Measurements from ENCODE around the gene ADAT1.

DNA sequence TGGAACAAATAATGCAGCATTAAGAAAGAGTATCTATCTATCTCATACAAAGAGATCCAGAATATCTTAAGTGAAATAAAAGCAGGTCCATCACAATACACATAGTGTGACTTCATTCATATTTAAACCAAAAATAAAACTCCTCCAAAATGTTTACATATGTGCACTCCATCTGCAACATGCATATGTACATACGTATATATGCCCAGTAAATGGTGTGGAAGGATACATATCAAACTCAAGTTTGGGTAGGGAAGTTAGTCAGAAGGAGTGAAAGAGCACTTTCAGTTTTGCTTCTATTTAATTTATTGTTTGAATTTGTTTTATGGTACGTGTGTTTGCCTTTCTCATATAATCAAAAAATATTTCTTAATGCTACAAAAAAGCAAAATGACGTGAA, 12.0 kb upstream of the ADAT1 start:
- TF ChIP-seq TCF12 (IDR thresholded peaks at IDR 0.05) (no peak), GABPA (IDR thresholded peaks at IDR 0.05; ENCODE audit: low read depth) (no peak), RAD21 (IDR thresholded peaks at IDR 0.05; ENCODE audit: low read length) (no peak), EZH2phosphoT487 (IDR thresholded peaks at IDR 0.05; ENCODE audit: borderline replicate concordance, low read depth) (no peak), POLR2AphosphoS5 (IDR thresholded peaks at IDR 0.05; ENCODE audit: low read depth, low read length) (no peak), CHD2 (IDR thresholded peaks at IDR 0.05; ENCODE audit: low read length, partially characterized antibody) (no peak), JUND (IDR thresholded peaks at IDR 0.05) (no peak), TEAD4 (IDR thresholded peaks at IDR 0.05; ENCODE audit: borderline replicate concordance, insufficient read depth) (no peak)
- TF ChIP-seq, protein P1, sequence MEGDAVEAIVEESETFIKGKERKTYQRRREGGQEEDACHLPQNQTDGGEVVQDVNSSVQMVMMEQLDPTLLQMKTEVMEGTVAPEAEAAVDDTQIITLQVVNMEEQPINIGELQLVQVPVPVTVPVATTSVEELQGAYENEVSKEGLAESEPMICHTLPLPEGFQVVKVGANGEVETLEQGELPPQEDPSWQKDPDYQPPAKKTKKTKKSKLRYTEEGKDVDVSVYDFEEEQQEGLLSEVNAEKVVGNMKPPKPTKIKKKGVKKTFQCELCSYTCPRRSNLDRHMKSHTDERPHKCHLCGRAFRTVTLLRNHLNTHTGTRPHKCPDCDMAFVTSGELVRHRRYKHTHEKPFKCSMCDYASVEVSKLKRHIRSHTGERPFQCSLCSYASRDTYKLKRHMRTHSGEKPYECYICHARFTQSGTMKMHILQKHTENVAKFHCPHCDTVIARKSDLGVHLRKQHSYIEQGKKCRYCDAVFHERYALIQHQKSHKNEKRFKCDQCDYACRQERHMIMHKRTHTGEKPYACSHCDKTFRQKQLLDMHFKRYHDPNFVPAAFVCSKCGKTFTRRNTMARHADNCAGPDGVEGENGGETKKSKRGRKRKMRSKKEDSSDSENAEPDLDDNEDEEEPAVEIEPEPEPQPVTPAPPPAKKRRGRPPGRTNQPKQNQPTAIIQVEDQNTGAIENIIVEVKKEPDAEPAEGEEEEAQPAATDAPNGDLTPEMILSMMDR (IDR thresholded peaks at IDR 0.05), result no peak
- TF ChIP-seq, protein P2, sequence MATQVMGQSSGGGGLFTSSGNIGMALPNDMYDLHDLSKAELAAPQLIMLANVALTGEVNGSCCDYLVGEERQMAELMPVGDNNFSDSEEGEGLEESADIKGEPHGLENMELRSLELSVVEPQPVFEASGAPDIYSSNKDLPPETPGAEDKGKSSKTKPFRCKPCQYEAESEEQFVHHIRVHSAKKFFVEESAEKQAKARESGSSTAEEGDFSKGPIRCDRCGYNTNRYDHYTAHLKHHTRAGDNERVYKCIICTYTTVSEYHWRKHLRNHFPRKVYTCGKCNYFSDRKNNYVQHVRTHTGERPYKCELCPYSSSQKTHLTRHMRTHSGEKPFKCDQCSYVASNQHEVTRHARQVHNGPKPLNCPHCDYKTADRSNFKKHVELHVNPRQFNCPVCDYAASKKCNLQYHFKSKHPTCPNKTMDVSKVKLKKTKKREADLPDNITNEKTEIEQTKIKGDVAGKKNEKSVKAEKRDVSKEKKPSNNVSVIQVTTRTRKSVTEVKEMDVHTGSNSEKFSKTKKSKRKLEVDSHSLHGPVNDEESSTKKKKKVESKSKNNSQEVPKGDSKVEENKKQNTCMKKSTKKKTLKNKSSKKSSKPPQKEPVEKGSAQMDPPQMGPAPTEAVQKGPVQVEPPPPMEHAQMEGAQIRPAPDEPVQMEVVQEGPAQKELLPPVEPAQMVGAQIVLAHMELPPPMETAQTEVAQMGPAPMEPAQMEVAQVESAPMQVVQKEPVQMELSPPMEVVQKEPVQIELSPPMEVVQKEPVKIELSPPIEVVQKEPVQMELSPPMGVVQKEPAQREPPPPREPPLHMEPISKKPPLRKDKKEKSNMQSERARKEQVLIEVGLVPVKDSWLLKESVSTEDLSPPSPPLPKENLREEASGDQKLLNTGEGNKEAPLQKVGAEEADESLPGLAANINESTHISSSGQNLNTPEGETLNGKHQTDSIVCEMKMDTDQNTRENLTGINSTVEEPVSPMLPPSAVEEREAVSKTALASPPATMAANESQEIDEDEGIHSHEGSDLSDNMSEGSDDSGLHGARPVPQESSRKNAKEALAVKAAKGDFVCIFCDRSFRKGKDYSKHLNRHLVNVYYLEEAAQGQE (IDR thresholded peaks at IDR 0.05; ENCODE audit: low read depth, low read length), result no peak
- TF ChIP-seq, protein P3, sequence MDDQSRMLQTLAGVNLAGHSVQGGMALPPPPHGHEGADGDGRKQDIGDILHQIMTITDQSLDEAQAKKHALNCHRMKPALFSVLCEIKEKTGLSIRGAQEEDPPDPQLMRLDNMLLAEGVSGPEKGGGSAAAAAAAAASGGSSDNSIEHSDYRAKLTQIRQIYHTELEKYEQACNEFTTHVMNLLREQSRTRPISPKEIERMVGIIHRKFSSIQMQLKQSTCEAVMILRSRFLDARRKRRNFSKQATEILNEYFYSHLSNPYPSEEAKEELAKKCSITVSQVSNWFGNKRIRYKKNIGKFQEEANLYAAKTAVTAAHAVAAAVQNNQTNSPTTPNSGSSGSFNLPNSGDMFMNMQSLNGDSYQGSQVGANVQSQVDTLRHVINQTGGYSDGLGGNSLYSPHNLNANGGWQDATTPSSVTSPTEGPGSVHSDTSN (IDR thresholded peaks at IDR 0.05), result no peak
- TF ChIP-seq, protein P4, sequence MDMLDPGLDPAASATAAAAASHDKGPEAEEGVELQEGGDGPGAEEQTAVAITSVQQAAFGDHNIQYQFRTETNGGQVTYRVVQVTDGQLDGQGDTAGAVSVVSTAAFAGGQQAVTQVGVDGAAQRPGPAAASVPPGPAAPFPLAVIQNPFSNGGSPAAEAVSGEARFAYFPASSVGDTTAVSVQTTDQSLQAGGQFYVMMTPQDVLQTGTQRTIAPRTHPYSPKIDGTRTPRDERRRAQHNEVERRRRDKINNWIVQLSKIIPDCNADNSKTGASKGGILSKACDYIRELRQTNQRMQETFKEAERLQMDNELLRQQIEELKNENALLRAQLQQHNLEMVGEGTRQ (IDR thresholded peaks at IDR 0.05; ENCODE audit: borderline replicate concordance, low read depth, low read length), result no peak
